Stimulated activated CD8-positive, alpha-beta memory T cell treated with anti-CD3 and anti-CD28 coated beads, Interleukin-4, amount 100 ng/mL, for 4 hours (primary cell): ENCODE results near the gene PTP4A1.
"Not testable (repeated sequence)": the region's sequence is repeated elsewhere in the genome, so short reads cannot be mapped to it uniquely, and the experiment has no call there.

Experiments used
- DNase-seq, 2 donors: peaks; one replicate each; pipeline ENCODE4 v3.0.0-alpha.2; 2020; ENCODE audit warnings: low read depth in 2 of 2, low spot score in 1 of 2

The PTP4A1 gene

GRCh38 chr6:63581355-63582013, 9.2 kb downstream of the PTP4A1 start:
- DNase-seq: no peak

DNA sequence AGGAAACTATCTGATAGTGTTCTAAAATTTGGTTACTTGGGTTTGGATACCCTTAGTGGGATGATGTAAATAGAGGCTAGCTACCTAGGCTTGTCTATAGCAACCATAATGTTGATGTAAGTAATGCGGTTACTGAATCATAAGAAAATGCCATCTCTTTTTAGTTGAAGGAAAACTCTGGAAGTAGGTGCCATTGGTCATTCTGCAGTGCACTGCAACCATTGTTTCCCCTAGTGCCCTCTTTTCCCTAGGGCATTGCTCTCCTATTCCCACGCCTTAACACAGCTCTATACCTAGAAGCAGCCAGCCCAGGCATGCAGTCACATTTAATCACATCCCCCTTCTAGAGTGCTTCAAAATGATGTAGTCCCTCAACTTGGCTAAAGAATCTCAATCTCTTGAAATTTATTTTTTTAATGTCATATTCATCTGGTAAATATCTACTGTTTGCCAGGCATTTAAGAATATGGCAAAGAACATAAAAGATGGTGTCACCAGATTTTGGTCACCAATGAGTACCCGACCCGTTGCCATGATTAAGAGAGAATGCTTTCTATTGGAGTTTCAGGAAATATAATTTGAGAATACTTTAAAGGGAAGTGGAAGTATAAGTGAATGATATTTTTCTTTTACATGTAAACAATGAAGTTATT, 10.4 kb downstream of the PTP4A1 start:
- no peak for DNase-seq

- no peak for DNase-seq
These were observed 11.8 kb downstream of the PTP4A1 start for GRCh38 chr6:63584125-63584514.

DNA sequence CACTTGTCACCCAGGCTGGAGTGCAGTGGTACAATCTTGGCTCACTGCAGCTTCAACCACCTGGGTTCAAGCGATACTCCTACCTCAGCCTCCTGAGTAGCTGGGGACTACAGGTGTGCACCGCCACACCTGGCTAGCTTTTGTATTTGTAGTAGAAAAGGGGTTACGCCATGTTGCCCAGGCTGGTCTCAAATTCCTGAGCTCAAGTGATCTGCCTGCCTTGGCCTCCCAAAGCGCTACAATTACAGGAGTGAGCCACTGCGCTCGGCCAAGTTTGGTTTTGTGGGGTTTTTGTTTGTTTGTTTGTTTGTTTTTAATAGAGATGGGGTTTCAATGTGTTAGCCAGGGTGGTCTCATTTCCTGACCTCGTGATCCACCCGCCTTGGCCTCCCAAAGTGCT, 12.3 kb downstream of the PTP4A1 start:
- DNase-seq: no peak

GRCh38 chr6:63585652-63586051, 13.4 kb downstream of the PTP4A1 start:
- DNase-seq: not testable (repeated sequence)

DNA sequence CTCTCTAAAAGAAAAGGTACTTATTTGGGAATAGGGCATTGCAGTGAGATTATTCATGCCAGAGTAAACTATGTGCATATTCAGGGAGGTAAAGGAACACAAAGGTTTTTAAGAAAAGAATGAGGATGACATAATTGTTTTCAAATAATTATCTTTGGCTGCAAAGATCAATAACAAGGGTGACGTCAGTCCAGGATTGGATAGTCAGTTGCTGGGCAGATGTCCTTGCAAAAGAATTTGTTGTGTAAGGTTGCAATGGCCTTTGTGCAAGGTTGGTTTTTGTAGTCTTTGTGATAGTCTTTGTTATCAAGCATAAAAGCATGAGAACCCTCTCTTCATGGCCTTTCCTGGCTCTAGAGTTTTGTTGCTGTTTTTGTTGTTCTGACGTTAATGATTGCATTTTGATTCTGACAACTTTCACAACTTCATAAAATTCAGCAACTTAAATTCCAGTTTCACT, 17.7 kb downstream of the PTP4A1 start:
- DNase-seq: no peak

DNA sequence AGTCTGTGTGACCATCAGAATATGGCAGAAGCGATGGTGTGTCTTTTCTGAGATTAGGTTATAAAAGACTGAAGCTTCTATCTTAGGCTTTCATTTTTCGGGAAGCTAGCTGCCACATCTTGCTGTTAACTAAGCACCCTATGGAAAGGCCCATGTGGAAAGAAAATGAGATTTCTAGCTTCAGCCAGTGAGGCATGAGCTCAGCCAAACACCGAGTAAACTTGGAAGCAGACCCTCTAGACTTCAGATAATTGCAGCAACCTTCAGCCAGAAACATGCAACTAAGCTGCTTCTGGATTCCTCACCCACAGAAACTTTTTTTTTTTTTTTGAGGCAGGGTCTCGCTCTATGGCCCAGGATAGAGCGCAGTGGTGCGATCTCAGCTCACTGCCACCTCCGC, 20.6 kb downstream of the PTP4A1 start:
- DNase-seq: no peak

DNA sequence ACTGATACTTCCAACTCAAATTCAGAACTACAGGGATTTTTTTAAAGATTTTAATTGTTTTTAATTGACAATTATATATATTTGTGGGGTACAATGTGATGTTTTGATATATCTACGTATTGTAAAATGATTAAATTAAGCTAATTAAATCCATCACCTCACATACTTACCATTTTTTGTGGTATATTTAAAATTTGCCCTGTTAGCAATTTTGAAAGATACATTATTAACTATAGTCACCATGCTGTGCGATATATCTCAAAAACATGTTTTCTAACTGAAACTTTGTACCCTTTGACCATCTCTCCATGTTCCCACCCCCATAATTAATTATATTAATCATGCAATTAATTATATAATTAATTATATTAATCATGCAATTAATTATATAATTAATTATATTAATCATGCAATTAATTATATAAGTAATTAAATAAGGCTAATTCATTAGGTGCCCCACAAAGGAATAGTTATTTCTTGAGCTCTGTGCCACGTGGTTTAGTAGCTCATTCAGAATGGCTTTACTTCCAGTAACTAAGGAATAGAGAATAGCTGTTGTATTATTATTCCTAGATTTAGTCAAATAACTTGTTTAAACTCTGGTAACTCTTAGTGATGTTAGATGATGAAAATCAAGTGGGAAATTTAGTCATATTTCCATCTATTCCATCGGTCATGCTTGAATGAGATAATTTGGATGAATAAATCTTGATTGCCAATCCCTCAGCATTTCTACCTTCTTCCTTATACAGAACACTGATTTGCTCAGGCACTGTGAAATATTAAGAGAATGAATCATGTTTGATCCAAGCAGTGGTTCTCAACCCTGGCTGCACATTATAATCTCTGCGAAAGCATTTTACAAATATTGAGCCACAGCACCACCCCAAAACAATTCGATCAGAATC, 25.1 kb downstream of the PTP4A1 start:
- no peak for DNase-seq

DNA sequence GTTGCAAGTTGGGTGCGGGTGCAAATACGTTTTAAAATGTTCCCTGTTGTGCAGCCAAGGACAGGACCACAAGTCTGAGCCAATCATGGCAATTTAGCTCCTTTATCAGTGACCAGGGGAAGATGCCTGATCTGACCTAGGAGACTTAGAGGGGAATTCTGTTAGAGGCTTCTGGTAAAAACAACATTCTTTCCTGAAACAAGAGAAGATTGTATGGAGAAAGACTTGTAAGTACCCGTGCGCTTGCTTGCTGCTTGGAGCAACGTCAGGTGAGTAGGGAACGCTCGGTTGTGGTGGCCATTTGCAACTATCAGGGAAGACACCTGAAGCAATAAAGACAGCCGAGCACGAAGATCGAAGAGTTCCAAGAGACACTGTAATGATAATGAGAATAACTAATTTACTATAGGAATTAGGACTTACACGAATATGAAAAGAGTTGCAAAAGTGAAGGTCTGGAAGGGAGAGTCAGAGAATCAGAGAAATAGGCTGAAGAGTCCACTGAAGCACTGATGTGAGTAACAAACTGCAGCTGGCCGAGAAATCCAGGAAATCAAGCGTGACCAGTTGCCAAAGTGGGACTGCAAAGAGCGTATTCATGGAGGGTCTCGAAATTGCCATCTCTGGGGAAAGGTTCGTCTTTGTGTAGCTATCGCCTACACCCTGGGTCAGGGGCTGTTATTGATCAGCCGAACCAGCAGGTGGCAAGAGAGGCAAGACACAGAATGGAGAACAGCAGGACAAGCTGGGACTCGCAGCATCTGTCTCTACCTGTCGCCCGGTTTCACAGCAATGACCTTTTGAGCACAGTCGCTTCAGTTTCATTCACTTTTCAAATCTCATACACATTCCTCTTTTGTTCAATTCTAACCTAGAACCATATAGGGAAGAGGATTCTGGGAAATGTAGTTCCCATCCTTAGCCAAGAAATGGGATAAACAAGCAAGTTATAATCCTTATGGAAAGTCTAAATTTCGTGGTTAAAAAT, 26.1 kb downstream of the PTP4A1 start:
- peak; percentile 40 to 46 for DNase-seq

DNA sequence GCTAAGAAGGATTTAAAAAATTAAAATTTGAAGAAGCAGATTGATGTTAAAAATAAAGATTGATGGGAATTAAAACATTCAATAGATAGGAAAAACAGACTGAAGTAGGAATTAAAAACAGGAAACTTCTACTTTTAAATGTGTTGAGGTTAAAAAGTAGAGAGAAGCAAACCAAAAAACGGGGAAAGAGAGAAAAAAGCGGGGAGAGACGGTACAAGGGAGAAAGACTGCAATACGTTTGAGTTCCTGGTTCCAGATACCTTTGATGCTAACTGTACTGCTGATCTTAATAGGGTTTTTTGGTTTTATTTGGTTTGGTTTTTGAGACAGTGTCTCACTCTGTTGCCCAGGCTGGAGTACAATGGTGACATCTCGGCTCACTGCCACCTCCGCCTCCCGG, 27.0 kb downstream of the PTP4A1 start:
- DNase-seq: no peak

GRCh38 chr6:63600136-63600535, 27.9 kb downstream of the PTP4A1 start:
- no peak for DNase-seq

DNA sequence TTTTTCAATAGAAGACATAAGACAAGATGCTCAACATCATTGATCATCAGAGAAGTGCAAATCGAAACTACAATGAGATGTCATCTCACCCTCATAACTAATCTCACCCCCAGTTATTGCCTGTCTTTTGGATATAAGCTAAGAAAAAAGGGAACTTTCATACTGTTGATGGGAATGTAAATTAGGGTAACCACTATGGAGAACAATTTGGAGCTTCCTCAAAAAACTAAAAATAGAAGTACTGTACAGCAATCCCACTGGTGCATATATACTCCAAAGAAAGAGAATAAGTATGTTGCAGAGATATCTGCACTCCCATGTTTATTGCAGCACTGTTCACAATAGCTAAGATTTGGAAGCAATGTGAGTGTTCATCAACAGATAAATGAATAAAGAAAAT, 37.0 kb downstream of the PTP4A1 start:
- no peak for DNase-seq

DNA sequence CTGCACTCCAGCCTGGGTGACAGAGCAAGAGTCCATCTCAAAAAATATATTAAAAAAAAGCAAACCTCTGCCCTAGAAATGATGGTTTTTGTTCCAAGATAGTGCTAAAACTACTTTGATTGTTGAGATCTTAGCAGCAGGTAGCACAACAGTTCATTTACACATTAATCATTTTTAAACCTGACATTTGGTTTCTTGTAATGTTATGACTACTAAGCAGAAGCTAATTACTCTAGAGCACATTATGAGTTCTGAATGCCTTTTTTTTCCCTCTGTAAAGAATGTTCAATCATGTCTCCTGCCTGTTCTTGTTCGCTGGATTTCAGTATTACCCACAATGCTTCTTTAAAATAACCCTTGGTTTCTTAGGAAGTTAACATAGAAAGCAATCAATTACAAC, 38.7 kb downstream of the PTP4A1 start:
- DNase-seq: no peak

DNA sequence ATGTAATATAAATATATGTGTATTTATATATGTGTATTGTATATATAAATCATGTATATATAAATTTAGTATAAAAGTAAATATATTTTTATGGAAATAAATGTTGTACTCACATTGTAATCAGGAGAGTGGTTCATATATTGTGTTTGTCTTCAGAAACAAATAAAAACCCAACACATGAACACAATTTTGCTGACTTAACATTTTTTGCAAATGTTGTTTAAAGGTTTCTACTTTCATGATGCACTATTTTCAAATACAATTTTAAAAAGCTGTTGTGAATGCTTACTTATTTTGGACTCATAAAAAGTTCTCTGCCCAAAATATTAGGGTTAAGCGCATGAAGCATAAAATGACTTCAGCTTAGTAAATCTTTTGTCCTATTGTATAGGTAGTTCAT, 39.3 kb downstream of the PTP4A1 start:
- no peak for DNase-seq

DNA sequence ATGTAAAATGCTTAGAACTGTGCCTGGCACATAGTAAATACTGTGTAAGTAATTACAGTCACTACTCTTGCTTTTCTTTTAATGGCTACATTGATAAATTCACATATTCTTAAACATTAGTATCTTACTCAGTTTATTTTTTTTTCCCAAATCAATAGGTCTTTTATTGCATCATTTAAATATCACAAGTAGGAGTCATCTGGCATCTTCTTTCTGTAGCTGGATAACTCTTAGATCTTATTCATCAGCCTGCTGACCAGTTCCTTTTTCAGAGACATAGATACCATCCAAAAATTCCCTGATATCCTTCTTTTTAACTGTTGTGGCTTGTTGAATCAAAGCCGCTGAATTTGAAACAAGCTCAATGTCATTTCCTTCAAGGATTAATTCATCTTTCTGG, 43.3 kb downstream of the PTP4A1 start:
- no peak for DNase-seq
